GM19239 (cell line): ENCODE data around the gene KHDRBS2.

Experiments
- DNase-seq: peaks from one replicate; pipeline ENCODE4 v3.0.0; 2011; ENCODE audit warnings: low spot score; ENCODE audit not compliant: insufficient read length
- FAIRE-seq: peaks from 2 replicates; lab custom pipeline; 2011; peaks lifted over from hg19 to GRCh38; lab: Jason Lieb, UNC

KHDRBS2 gene

GRCh38 chr6:61679625-61680024 lies 606.4 kb downstream of the KHDRBS2 start:
- FAIRE-seq (no peak), DNase-seq (no peak)

- no peak for DNase-seq
- FAIRE-seq: no peak
These were observed 610.3 kb downstream of the KHDRBS2 start for GRCh38 chr6:61675734-61676133.

GRCh38 chr6:61649845-61650244 lies 636.2 kb downstream of the KHDRBS2 start:
- FAIRE-seq (no peak), DNase-seq (no peak)

GRCh38 chr6:61640463-61640862 lies 645.6 kb downstream of the KHDRBS2 start:
- no peak for FAIRE-seq
- no peak for DNase-seq
